GM12891 (cell line): ENCODE data around the gene PCDHB7.

ENCODE experiments used
- POLR2A ChIP-seq: IDR thresholded peaks from 2 replicates; pipeline ENCODE4 v1.6.1; 2011; ENCODE audit warnings: low read depth, low read length, control low read depth
- POLR2AphosphoS5 ChIP-seq: IDR thresholded peaks from 2 replicates; pipeline ENCODE4 v1.6.1; 2011; ENCODE audit warnings: low read depth, low read length, control low read depth

- no peak for TF ChIP-seq POLR2A
- TF ChIP-seq POLR2AphosphoS5: no peak
Measured at GRCh38 chr5:141192110-141192725, 19.8 kb downstream of the PCDHB7 start, which contains the start of gene PCDHB10.
